BLaER1 (cell line): ENCODE results near the gene TLR6.

ENCODE experiments used
- H3K27ac ChIP-seq: shearing (Covaris generic); formaldehyde crosslinking; 2 replicates; pipeline ENCODE4 v1.8.1; 2022
- H3K27me3 ChIP-seq: shearing (Covaris generic); formaldehyde crosslinking; 2 replicates; pipeline ENCODE4 v1.8.1; 2022
- H3K36me3 ChIP-seq: shearing (Covaris generic); formaldehyde crosslinking; 2 replicates; pipeline ENCODE4 v1.8.1; 2022
- H3K4me1 ChIP-seq: shearing (Covaris generic); formaldehyde crosslinking; 2 replicates; pipeline ENCODE4 v1.8.1; 2022
- H3K4me2 ChIP-seq: shearing (Covaris generic); formaldehyde crosslinking; 2 replicates; pipeline ENCODE4 v1.8.1; 2022
- H3K4me3 ChIP-seq: shearing (Covaris generic); formaldehyde crosslinking; 2 replicates; pipeline ENCODE4 v1.8.1; 2022
- H3K9ac ChIP-seq: shearing (Covaris generic); formaldehyde crosslinking; 2 replicates; pipeline ENCODE4 v1.8.1; 2022
- H3K9me3 ChIP-seq: shearing (Covaris generic); formaldehyde crosslinking; 2 replicates; pipeline ENCODE4 v1.8.1; 2022
- H4K20me1 ChIP-seq: shearing (Covaris generic); formaldehyde crosslinking; 2 replicates; pipeline ENCODE4 v1.8.1; 2022
- Cebpa-rat ChIP-seq: shearing (Covaris generic); IDR thresholded peaks from 2 replicates; pipeline ENCODE4 v1.8.1; 2022

The TLR6 gene

DNA sequence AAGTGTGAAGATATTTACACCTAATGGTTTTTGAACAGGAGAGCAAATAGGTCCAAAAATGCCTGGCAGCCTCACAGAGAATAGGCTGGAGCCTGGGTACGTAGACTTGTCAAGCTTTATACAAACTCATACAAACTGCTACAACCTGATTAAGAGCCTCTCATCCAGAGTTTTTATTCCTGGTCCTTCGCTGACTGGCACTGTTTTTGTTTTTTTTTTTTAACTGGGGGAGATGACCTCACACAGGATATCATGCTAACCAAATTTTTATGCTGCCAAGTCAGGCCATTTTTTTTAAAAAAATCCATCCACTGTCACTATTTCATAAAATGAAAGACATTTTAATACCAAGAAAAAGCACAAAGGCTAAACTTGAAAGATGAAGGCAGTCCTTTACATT, 12.9 kb upstream of the TLR6 start:
- H3K4me3 ChIP-seq, result no peak overlapping the region
- no peak for TF ChIP-seq Cebpa-rat
- peaks cover 30% of the 10 kb centered on the region for H3K27me3 ChIP-seq
- H3K36me3 ChIP-seq, result no peaks in the 10 kb centered on the region
- H3K9ac ChIP-seq, result no peak overlapping the region
- no peak overlapping the region for H3K27ac ChIP-seq
- H4K20me1 ChIP-seq, result no peaks in the 10 kb centered on the region
- H3K4me1 ChIP-seq, result no peaks in the 10 kb centered on the region
- no peaks in the 10 kb centered on the region for H3K9me3 ChIP-seq
- no peak overlapping the region for H3K4me2 ChIP-seq

DNA sequence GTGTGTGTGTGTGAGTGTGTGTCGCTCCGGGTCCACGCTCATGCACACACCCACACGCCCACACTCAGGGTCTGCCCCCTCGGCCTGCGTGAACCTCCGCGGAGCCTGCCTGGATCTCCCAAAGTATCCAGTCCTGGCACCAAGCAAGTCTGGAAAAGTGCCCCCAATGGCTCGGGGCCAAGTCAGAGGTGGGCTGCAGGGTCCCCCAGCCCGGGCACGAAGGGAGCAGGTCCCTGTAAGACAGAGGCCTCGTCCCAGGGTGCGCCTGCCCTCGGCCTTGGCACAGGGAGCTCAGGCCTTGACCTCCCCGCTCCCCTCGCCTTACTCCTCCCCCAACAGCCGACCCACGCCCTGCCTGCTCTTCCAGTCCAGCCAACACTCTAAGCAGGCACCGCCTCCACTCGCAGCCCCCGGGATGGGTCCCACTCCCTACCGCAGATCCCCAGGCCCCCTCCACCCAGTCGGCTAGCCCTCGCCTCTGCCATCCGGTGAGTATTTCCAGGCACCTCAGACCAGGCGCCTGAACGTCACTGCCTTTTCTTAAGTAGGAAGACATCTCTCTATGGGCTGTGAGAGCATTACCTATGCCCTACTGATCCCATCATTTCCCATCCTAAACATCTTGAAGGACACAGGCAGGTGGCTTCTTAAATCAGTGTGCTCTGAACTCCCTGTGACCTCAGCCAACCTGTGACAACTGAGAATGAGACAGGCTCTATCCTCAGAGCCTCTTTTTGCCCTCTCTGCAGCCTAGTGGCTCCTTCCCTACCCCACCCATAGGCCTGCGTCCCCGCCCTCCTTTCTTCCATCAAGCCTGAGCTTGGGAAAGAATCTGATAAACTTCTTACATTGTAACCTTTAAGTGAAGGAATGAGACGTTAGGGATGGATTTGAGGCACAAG, 11.7 kb upstream of the TLR6 start:
- no peaks in the 10 kb centered on the region for H3K4me1 ChIP-seq
- no peak overlapping the region for H3K9ac ChIP-seq

DNA sequence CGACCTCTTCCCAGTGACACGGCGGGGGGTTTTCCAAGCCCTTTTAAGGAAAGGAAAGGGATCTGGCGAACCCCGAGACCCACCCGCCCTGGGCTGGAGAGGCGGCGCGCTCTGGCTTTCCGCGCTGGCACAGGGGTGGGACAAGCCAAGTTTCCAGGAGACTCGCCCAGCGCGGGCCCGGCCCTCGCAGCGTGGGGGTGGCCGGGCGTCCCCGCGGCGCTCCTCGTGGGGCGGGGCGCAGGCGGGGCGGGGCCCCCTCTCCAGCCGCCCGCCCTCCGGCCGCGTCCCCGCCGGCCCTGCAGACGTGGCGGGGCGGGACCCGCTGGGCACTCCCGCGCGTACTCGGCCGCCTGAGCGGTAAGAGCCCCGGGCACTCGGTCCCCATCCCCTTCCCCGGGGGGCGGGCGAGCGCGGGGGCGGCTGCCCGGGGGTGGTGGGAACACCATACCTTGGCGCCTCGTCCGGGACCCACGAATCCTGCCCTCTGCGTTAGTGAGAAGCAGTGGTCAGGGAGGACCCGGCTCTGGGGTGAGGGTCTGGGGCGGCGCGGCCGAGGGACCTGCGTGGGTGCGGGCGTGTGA, 11.0 kb upstream of the TLR6 start, which contains the start of gene FAM114A1:
Gene FAM114A1, plus strand, starts transcription at position 329 of the 581 bp plus-strand sequence. CDS start 10,273 bp downstream, outside the sequence.
- Histone ChIP-seq H3K9me3 (no peaks in the 10 kb centered on the region), H3K27ac (no peak within 1 kb of the TSS), H3K4me1 (no peaks in the 10 kb centered on the region), H3K4me2 (peak within 1 kb of the TSS; percentile 67), H3K36me3 (no peaks in the 10 kb centered on the region), H4K20me1 (no peaks in the 10 kb centered on the region), H3K4me3 (peak within 1 kb of the TSS; percentile 62), H3K9ac (no peak within 1 kb of the TSS), H3K27me3 (peaks cover 30% of the 10 kb centered on the region)
- no peak for TF ChIP-seq Cebpa-rat

More for the DNA sequence above, 11.7 kb upstream of the TLR6 start:
- Histone ChIP-seq H3K27me3 (peaks cover 30% of the 10 kb centered on the region), H3K27ac (no peak overlapping the region), H3K9me3 (no peaks in the 10 kb centered on the region), H3K4me2 (peak overlapping the region; percentile 67), H4K20me1 (no peaks in the 10 kb centered on the region), H3K36me3 (no peaks in the 10 kb centered on the region), H3K4me3 (peak overlapping the region; percentile 62)
- TF ChIP-seq Cebpa-rat, result no peak

DNA sequence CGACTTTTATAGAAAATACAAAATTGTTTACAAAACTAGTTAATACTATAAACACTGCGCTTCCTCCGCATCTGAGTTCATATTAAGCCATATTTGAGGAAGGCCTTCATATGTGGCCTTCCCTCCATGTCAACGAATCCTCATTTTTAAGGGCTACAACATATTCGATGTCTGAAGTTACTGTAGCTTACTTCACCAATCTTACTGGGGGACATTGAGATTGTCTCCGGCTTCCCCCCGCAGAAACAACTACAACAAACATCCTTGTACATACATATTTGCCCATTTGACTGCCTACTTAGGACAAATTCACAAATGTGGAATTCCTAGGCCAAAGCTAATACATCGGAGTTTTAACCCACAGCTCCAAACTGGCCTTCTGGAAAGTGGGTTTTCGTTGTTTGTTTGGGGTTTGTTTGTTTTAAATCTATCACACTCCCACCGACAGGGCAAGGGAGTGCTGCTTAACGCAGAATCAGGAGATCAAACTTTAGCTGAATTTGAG, 10.4 kb upstream of the TLR6 start:
- Histone ChIP-seq H3K9ac (no peak overlapping the region), H3K9me3 (no peaks in the 10 kb centered on the region), H3K4me2 (no peak overlapping the region; the same call in 1 of the 2 replicates), H3K4me1 (no peaks in the 10 kb centered on the region), H3K27me3 (peaks cover 30% of the 10 kb centered on the region), H3K27ac (no peak overlapping the region), H4K20me1 (no peaks in the 10 kb centered on the region), H3K4me3 (peak overlapping the region; percentile 62), H3K36me3 (no peaks in the 10 kb centered on the region)
- TF ChIP-seq Cebpa-rat, result no peak

DNA sequence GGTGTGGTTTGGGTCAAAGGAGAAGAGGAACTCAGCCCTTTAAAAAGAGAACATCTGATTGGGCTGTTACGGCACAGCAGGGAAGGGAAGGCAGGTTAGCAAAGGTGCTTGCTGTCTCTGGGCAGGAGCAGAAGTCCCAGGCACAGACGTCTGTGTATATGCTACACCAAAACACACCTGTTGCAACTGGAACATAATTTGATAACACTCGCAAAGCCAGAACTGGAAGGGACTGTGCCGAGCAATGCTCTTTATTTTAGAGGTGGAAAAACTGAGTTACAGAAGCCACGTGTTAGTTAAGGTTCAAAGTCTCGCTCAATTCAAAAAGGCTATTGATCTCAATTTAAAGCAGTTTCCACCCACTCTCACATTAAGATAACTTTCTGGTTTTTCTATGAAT, 8.8 kb upstream of the TLR6 start:
- H3K4me2 ChIP-seq, result no peak overlapping the region
- no peak overlapping the region for H3K9ac ChIP-seq
- no peaks in the 10 kb centered on the region for H3K9me3 ChIP-seq
- H3K4me1 ChIP-seq, result no peaks in the 10 kb centered on the region
- H3K27ac ChIP-seq, result no peak overlapping the region
- H3K36me3 ChIP-seq, result no peaks in the 10 kb centered on the region
- H3K27me3 ChIP-seq, result peaks cover 30% of the 10 kb centered on the region
- H4K20me1 ChIP-seq, result no peaks in the 10 kb centered on the region
- TF ChIP-seq Cebpa-rat, result no peak
- H3K4me3 ChIP-seq, result no peak overlapping the region

DNA sequence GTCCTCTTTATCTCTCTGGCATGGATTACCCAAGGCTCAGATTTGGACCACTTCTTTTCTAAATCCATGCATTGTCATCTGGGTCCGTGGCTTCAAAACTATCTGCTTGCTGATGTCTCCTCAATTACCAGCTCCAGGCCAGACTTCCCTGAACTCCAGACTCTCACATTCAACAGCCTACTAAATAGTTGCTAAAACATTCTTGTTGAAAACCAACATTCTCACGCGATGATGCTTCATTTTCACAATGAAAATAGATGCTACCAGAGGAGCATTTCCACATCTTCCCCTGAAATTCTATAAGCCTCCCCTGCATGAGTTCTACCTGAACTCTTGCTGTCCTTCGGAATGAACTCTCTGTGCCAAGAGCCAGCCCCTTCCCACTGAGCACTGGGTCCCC, 5.2 kb upstream of the TLR6 start:
- Histone ChIP-seq H3K4me1 (peaks cover 20% of the 10 kb centered on the region), H3K4me2 (no peak overlapping the region), H3K27me3 (peaks cover 3% of the 10 kb centered on the region), H3K27ac (no peak overlapping the region), H3K9ac (no peak overlapping the region), H3K9me3 (no peaks in the 10 kb centered on the region), H3K36me3 (no peaks in the 10 kb centered on the region), H4K20me1 (no peaks in the 10 kb centered on the region), H3K4me3 (no peak overlapping the region)
- no peak for TF ChIP-seq Cebpa-rat

DNA sequence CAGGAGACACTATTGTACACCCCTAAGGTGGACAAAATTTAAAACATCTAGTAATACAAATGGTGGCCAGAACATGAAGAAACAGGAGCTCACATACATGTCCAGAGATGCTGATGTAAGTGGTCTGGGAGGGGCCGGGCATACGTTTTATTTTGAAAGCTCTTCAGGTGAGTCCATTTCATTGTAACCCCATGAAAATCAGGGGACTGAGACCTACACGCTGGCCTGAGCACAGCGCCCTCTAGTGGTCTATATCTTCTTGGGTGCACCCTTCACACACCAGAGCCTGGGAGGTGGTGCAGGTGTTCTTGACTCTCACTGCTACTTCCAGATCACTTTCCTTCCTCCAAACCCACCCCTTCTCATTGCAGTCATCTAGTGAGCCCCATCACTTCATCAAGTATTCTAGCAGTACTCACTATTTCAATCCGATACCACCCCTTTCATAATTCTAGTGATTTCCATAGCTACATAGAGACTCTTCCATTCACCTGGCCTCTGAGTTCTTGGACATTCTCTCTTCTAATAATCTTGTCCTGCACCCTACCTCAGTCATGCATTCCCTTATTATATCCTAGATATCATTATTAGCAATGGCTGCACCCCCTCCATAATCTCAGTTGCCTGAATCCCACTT, 4.3 kb upstream of the TLR6 start:
- no peak overlapping the region for H3K4me2 ChIP-seq
- H3K4me3 ChIP-seq, result no peak overlapping the region
- H3K36me3 ChIP-seq, result no peaks in the 10 kb centered on the region
- no peak overlapping the region for H3K27ac ChIP-seq
- no peaks in the 10 kb centered on the region for H3K27me3 ChIP-seq
- TF ChIP-seq Cebpa-rat, result no peak
- no peaks in the 10 kb centered on the region for H4K20me1 ChIP-seq
- no peak overlapping the region for H3K9ac ChIP-seq
- no peaks in the 10 kb centered on the region for H3K9me3 ChIP-seq
- H3K4me1 ChIP-seq, result peaks cover 28% of the 10 kb centered on the region

DNA sequence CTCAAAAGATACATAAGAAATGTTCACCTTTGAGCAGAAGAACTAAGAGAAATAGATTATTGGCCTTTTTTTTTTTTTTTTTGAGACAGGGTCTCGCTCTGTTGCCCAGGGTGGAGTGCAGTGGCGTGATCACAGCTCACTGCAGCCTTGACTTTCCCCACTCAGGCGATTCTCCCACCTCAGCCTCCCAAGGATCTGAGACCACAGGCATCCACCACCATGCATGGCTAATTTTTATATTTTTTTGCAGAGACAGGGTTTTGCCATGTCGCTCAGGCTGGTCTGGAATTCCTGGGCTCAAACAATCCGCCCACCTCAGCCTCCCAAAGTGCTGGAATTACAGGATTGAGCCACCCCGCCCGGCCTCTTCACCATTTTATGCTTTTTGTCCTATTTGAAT, 2.9 kb upstream of the TLR6 start:
- H3K9me3 ChIP-seq, result no peaks in the 10 kb centered on the region
- no peaks in the 10 kb centered on the region for H3K36me3 ChIP-seq
- no peaks in the 10 kb centered on the region for H4K20me1 ChIP-seq
- peaks cover 33% of the 10 kb centered on the region for H3K4me1 ChIP-seq
- no peak for TF ChIP-seq Cebpa-rat
- H3K9ac ChIP-seq, result no peak overlapping the region
- H3K4me2 ChIP-seq, result no peak overlapping the region
- no peak overlapping the region for H3K27ac ChIP-seq
- no peak overlapping the region for H3K4me3 ChIP-seq
- H3K27me3 ChIP-seq, result no peaks in the 10 kb centered on the region

DNA sequence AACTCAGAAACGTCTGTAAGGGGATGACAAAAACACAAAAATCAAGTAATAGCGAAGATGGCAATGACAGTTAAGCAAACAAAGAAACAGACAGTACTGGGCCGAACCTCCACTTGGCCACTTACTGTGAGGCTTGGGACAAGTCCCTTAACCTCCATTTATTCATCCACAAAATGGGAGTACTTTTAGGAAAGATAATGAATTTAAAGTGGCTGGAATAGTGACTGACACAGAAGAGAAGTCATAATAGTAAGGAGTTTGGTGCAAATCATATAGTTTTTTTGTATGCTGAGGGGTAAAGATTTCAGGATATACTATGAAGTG, 1.4 kb upstream of the TLR6 start:
- H3K9ac ChIP-seq, result no peak overlapping the region
- no peaks in the 10 kb centered on the region for H3K27me3 ChIP-seq
- no peak overlapping the region for H3K4me3 ChIP-seq
- H3K4me1 ChIP-seq, result peaks cover 33% of the 10 kb centered on the region
- H3K27ac ChIP-seq, result peak overlapping the region; percentile 57; the same call in 1 of the 2 replicates
- TF ChIP-seq Cebpa-rat, result no peak
- H3K4me2 ChIP-seq, result peak overlapping the region; percentile 58; the same call in 1 of the 2 replicates
- no peaks in the 10 kb centered on the region for H3K36me3 ChIP-seq
- no peaks in the 10 kb centered on the region for H3K9me3 ChIP-seq
- H4K20me1 ChIP-seq, result no peaks in the 10 kb centered on the region
